GM12878 (cell line): ENCODE results near the gene CSPG5. TPM values are rescaled to one million over a fixed set of nuclear protein-coding genes. Genes with fewer than 3 reads are reported as not detected.

ENCODE experiments used
- ATF7 ChIP-seq: fragments of 450-650 bp; IDR thresholded peaks from 2 replicates; pipeline ENCODE4 v1.6.1; 2016; ENCODE audit warnings: low read depth, mild to moderate bottlenecking
- BCL3 ChIP-seq: IDR thresholded peaks from 2 replicates; pipeline ENCODE4 v1.6.1; 2011; ENCODE audit warnings: borderline replicate concordance, low read depth, mild to moderate bottlenecking, moderate library complexity, low read length; ENCODE audit not compliant: insufficient read depth, poor library complexity, severe bottlenecking
- CREB1 ChIP-seq: IDR thresholded peaks from 2 replicates; pipeline ENCODE4 v1.6.1; 2012; ENCODE audit warnings: low read depth, mild to moderate bottlenecking, inconsistent platforms
- CREM ChIP-seq: IDR thresholded peaks from 2 replicates; pipeline ENCODE4 v1.6.1; 2014; ENCODE audit warnings: antibody characterized with exemption, low read depth
- HDGF ChIP-seq: fragments of 450-650 bp; IDR thresholded peaks from 2 replicates; pipeline ENCODE4 v1.6.1; 2016; ENCODE audit warnings: antibody characterized with exemption
- MTA3 ChIP-seq: IDR thresholded peaks from 2 replicates; pipeline ENCODE4 v1.6.1; 2012; ENCODE audit warnings: low read length, inconsistent platforms, borderline replicate concordance
- PAX5 ChIP-seq: IDR thresholded peaks from 2 replicates; pipeline ENCODE4 v1.6.1; 2011; ENCODE audit warnings: low read depth, low read length, borderline replicate concordance
- PAX8 ChIP-seq: fragments of 450-650 bp; IDR thresholded peaks from 2 replicates; pipeline ENCODE4 v1.6.1; 2017; ENCODE audit warnings: mild to moderate bottlenecking, moderate library complexity
- PML ChIP-seq: IDR thresholded peaks from 2 replicates; pipeline ENCODE4 v1.6.1; 2012; ENCODE audit warnings: low read length, inconsistent platforms
- REST ChIP-seq: IDR thresholded peaks from 2 replicates; pipeline ENCODE4 v1.6.1; 2012; ENCODE audit warnings: mild to moderate bottlenecking, low read depth, low read length
- TAF1 ChIP-seq: IDR thresholded peaks from 2 replicates; pipeline ENCODE4 v1.6.1; 2011; ENCODE audit warnings: mild to moderate bottlenecking, low read depth, low read length, borderline replicate concordance
- ZZZ3 ChIP-seq: IDR thresholded peaks from 2 replicates; pipeline ENCODE4 v1.6.1; 2011; ENCODE audit warnings: low read depth; ENCODE audit not compliant: control insufficient read depth, insufficient read length
- polyA plus RNA-seq, 11 experiments: library from polyadenylated mRNA; depleted of rRNA in 4 of 11; unstranded in 6 of 11; stranded (reverse) in 5 of 11; fragments of >200 nt; fragmentation: Nextera tagmentation in 4 of 11; fragmentation: Illumina TruSeq in 1 of 11; extraction: Ambion mirVana in 4 of 11; extraction: Trizol in 1 of 11; gene quantifications; 1 replicate in 1 of 11; 2 replicates in 10 of 11; pipeline versions ENCODE4 v1.2.1 to v1.2.3, GENCODE V29; 2011 to 2016; ENCODE audit warnings: inconsistent platforms in 2 of 11, missing spikeins in 2 of 11, low read depth in 1 of 11
- total RNA-seq, 4 experiments: library from RNA; depleted of rRNA in 3 of 4; stranded (reverse); fragments of >200 nt in 3 of 4; fragmentation: Illumina TruSeq in 1 of 4; extraction: Trizol in 1 of 4; gene quantifications; 2 replicates each; pipeline versions ENCODE4 v1.2.1 to v1.2.3, GENCODE V29; 2013 to 2021

The CSPG5 gene
- total and polyA plus RNA-seq, 10 of the 15 experiments (the other 5 are each of a cell fraction or from before 2014, with no cell fraction given): 0.08 to 0.17 TPM; not detected in 8

GRCh38 chr3:47522082-47522987 lies 56.3 kb downstream of the CSPG5 start (continued):
- no peak for TF ChIP-seq BCL3
- no peak for TF ChIP-seq TAF1
- peak; percentile 22; the same call in 1 of the 2 replicates for TF ChIP-seq ATF7
- TF ChIP-seq PAX8: no peak
- TF ChIP-seq ZZZ3: no peak
- TF ChIP-seq PML: no peak
- no peak for TF ChIP-seq MTA3
- no peak; the same call in 1 of the 2 replicates for TF ChIP-seq CREB1
- TF ChIP-seq PAX5: 0 out of 2 replicates have a peak, but pooled peaks have one; percentile 16
- TF ChIP-seq REST: no peak
- TF ChIP-seq HDGF: no peak
- no peak for TF ChIP-seq CREM
